ENCODE results near the gene EPS8L3.
A peak's percentile ranks its signal among the peaks of the same experiment; 100 is the strongest.

EPS8L3 gene, protein sequence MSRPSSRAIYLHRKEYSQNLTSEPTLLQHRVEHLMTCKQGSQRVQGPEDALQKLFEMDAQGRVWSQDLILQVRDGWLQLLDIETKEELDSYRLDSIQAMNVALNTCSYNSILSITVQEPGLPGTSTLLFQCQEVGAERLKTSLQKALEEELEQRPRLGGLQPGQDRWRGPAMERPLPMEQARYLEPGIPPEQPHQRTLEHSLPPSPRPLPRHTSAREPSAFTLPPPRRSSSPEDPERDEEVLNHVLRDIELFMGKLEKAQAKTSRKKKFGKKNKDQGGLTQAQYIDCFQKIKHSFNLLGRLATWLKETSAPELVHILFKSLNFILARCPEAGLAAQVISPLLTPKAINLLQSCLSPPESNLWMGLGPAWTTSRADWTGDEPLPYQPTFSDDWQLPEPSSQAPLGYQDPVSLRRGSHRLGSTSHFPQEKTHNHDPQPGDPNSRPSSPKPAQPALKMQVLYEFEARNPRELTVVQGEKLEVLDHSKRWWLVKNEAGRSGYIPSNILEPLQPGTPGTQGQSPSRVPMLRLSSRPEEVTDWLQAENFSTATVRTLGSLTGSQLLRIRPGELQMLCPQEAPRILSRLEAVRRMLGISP

DNA sequence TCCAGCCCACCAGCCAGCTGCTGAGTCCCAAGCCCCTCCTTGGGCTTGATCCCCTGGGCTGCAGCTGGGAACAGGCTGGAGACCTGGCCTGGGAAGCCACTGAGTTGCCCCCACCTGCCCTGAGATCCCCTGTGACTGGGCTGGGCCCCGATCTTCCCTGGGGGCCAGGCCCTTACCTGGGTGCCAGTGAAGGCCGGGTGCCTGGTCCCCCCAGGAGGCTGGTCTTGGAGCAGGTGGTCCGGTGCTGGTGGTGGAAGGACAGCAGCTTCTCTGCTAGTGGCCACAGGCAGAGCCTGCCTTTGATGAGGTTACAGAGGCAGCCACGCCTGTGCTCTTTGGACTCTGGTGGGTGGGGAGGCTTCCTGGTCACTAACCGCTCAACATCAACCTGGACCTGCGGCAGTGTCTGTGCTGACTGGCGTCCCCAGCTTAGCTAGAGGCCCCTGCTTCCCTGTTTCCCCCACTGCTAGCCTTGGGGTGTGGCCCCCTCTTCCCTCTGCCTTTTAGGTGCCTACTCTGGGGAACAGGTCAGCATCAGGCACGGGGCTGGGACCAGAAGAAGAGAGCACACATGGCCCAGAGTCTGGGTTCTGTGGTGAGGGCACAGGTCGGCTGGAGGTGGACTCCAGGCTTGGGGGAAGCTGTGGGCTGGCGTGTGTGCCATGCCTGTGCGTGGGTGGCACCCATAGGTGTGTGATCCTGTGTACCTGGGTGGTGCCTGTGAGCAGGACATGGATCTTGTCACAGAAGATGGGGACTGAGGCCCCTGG lies at the start of gene EPS8L3:
Gene EPS8L3 (minus strand): TSS at position 278 of the 770 bp plus-strand sequence. CDS start 2,174 bp downstream, outside the sequence.
- Histone ChIP-seq H3K4me1 (ENCODE audit: control insufficient read depth, insufficient read depth, low read length) (no peaks in the 10 kb centered on the region), H3K27me3 (replicated peaks; ENCODE audit: control insufficient read depth, insufficient read depth, low read length) (peaks cover 4% of the 10 kb centered on the region), H3K9me3 (ENCODE audit: control insufficient read depth, low read length) (no peaks in the 10 kb centered on the region), H3K9ac (ENCODE audit: low read length) (no peak within 1 kb of the TSS), H3K4me3 (ENCODE audit: low read length) (no peak within 1 kb of the TSS), H3K36me3 (ENCODE audit: control insufficient read depth, insufficient read depth, low read length, severe bottlenecking) (no peaks in the 10 kb centered on the region)
- DNase-seq (ENCODE audit: low read depth) = no peak

DNA sequence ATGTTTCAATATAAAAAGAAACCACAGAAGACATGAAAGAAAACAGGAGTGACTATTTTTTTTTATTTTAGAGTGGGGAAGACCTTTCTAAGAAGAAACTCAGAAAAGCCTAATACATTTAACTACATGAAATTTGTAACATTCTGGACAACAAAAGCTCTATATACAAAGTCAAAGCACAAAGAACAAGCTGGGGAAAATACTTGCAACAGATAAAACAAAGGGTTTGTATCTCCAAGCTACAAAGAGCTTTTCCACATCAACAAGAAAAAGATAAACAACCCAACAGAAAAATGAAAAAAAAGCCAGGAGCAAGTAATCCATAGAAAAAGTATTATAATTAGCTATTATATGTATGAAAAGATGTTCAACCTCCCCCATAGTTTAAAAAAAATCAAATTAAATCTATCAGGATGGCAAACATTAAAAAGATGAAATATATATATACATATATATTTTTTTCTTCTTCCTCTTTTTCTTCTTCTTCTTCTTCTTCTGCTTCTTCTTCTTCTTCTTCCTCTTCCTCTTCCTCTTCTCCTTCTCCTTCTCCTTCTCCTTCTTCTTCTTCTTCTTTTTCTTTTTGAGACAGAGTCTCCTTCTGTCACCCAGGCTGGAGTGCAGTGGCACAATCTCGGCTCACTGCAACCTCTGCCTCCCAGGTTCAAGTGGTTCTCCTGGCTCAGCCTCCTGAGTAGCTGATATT lies 49.1 kb upstream of the EPS8L3 start:
- Histone ChIP-seq H3K4me3 (ENCODE audit: low read length) (no peak overlapping the region), H3K4me1 (ENCODE audit: control insufficient read depth, insufficient read depth, low read length) (peaks cover 37% of the 10 kb centered on the region), H3K9me3 (ENCODE audit: control insufficient read depth, low read length) (peaks cover 2% of the 10 kb centered on the region), H3K27me3 (replicated peaks; ENCODE audit: control insufficient read depth, insufficient read depth, low read length) (no peaks in the 10 kb centered on the region), H3K9ac (ENCODE audit: low read length) (no peak overlapping the region), H3K36me3 (ENCODE audit: control insufficient read depth, insufficient read depth, low read length, severe bottlenecking) (no peaks in the 10 kb centered on the region)
- DNase-seq (ENCODE audit: low read depth) = no peak

DNA sequence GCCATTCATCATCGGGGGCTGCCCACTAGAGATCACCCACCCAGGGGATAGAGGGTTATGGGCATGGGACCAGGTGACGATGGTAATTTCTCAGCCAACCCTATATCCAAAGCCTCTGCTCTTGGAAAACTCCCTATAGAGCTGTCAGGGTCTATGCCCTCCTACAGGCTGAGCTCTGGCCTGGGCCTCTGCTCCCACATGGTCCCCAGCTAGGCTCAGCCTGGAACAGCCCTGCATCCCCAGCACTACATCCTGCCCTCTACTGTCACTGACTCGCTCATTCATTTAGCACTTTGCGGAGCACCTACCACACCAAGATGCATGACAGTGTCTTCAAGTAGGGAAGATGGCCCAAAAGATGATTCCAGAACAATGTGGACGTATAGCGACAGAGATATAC lies 45.0 kb upstream of the EPS8L3 start:
- Histone ChIP-seq H3K36me3 (ENCODE audit: control insufficient read depth, insufficient read depth, low read length, severe bottlenecking) (no peaks in the 10 kb centered on the region), H3K27me3 (replicated peaks; ENCODE audit: control insufficient read depth, insufficient read depth, low read length) (no peaks in the 10 kb centered on the region), H3K9ac (ENCODE audit: low read length) (no peak overlapping the region), H3K9me3 (ENCODE audit: control insufficient read depth, low read length) (no peaks in the 10 kb centered on the region), H3K4me1 (ENCODE audit: control insufficient read depth, insufficient read depth, low read length) (peaks cover 33% of the 10 kb centered on the region), H3K4me3 (ENCODE audit: low read length) (no peak overlapping the region)
- no peak for DNase-seq (ENCODE audit: low read depth)

DNA sequence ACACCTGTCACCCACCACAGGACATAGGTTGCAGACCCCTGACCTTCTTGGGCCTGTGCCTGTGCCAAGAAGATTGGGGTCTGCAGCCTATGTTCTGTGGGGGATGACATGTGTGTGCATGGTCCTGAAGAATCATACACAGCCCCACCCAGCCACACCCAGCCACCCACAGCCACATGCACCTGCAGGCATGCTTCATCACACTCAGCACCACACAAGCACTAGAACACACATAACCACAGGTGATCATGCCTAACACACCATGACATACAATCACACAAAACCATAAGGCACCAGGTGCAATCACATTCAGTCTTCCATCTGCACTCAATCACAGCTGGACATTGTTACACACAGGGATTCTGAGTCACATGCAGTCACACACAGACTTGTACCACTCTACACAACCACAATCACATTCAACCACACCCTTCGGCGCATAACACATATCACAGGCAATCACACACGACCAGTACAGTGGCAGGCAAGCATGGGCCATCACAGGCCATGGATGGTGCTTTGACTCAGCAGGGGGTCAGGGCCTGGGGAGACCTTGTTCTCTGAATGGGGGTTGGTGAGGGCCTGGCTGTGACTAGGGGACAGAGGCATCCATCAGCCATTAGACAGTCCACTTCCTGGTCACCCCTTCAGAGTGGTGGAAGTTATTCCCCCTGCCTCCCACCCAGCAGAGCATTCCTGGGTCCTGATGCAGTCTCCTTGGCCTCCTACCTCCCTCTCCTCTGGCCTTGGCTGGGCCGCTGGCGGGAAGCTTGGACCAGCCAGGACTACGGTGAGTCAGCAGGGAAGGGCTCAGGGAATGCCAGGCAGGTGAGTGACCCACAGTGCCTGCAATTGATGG lies 44.3 kb upstream of the EPS8L3 start:
- H3K4me1 ChIP-seq (ENCODE audit: control insufficient read depth, insufficient read depth, low read length) = peaks cover 35% of the 10 kb centered on the region
- no peak overlapping the region for H3K9ac ChIP-seq (ENCODE audit: low read length)
- no peaks in the 10 kb centered on the region for H3K27me3 ChIP-seq (replicated peaks; ENCODE audit: control insufficient read depth, insufficient read depth, low read length)
- no peaks in the 10 kb centered on the region for H3K9me3 ChIP-seq (ENCODE audit: control insufficient read depth, low read length)
- DNase-seq (ENCODE audit: low read depth) = no peak
- no peaks in the 10 kb centered on the region for H3K36me3 ChIP-seq (ENCODE audit: control insufficient read depth, insufficient read depth, low read length, severe bottlenecking)
- H3K4me3 ChIP-seq (ENCODE audit: low read length) = no peak overlapping the region

DNA sequence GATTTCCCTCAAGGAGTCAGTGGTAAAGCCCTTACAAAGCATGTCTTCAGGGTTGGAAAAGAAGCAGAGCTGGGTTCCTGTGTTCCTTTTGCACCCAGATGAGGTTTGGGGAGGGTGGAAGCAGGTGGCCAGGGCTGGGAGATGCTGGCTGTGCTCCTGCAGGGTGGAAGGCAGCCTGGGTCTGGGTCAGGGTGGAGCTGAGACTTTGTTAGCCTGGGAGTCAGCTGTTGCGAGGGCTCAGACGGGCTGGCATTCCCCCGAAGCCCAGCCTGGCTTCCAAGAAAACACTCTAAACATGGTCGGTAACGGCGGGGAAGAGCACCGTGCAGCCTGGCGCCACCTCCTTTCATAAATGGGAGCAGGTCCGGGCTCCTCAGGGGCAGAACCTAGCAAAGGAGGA lies 43.7 kb upstream of the EPS8L3 start:
- Histone ChIP-seq H3K9ac (ENCODE audit: low read length) (peak overlapping the region; percentile 51), H3K27me3 (replicated peaks; ENCODE audit: control insufficient read depth, insufficient read depth, low read length) (no peaks in the 10 kb centered on the region), H3K36me3 (ENCODE audit: control insufficient read depth, insufficient read depth, low read length, severe bottlenecking) (no peaks in the 10 kb centered on the region), H3K4me1 (ENCODE audit: control insufficient read depth, insufficient read depth, low read length) (peaks cover 40% of the 10 kb centered on the region), H3K4me3 (ENCODE audit: low read length) (no peak overlapping the region), H3K9me3 (ENCODE audit: control insufficient read depth, low read length) (no peaks in the 10 kb centered on the region)
- DNase-seq (ENCODE audit: low read depth) = no peak

DNA sequence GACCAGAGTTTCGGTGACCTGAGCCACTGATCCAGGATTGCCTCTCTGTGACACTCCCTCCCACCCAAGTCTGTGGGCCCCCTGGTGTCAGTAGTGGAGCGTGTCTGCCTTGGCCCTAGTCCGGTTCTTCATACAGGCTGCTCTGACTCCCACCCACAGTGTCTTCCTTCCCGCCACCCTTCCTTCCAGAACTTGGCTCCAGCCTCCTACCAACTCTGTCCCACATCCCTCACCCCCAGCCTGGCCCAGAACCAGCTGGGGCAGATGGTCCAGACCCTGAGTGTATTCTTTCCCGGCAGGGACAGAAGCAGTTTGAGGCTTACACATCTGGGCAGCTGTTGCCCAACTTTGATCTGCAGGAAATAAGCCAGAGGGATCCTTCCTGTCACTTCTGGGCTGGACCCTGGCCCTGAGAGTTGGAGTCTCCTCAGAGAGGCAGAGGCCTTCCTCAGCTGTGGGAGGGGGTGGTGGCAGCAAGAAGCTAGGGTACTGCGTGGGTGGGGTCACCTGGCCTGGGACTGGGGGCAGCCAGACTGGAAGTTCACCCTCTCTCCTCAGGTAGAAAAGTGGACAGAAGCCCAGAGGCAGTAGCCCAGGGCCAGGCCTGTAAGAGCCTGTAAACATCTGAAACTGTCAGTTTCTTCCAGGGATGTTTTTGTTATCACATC lies 43.1 kb upstream of the EPS8L3 start:
- DNase-seq (ENCODE audit: low read depth) = no peak
- H3K36me3 ChIP-seq (ENCODE audit: control insufficient read depth, insufficient read depth, low read length, severe bottlenecking) = no peaks in the 10 kb centered on the region
- H3K9ac ChIP-seq (ENCODE audit: low read length) = peak overlapping the region; percentile 51
- no peaks in the 10 kb centered on the region for H3K27me3 ChIP-seq (replicated peaks; ENCODE audit: control insufficient read depth, insufficient read depth, low read length)
- no peaks in the 10 kb centered on the region for H3K9me3 ChIP-seq (ENCODE audit: control insufficient read depth, low read length)
- H3K4me3 ChIP-seq (ENCODE audit: low read length) = no peak overlapping the region
- peaks cover 40% of the 10 kb centered on the region for H3K4me1 ChIP-seq (ENCODE audit: control insufficient read depth, insufficient read depth, low read length)

DNA sequence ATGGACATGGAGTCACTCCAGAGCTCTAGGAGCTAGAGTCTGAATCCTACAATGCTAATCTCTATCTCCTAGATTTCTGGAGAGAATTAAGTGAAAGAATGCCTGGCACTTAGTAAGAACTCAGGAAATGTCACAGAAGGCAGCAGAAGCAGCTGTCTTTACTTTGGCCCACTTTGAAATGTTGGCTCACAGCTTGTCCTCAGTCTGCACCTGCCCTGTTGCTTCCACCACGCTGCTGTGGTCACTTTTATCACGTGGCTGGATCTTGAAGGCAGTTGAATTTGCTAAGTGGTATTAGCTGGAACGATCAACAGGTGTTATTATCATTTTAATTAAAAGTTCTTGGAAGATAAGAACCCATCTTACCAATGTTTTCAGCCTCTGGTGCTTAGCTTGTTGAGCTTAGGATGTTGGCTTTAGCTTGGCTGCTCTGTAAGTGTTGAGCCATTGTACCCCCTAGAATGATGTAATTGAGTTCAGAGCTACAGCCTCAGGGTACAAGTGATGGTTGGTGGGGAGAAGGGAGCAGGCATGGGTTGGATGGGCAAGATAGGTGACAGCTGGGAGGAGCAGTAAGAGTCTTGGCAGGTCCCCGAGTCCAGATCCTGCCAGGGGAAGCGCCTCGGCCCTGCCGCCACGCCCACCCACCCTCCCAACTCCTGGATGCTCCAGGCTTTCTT lies 41.9 kb upstream of the EPS8L3 start:
- Histone ChIP-seq H3K36me3 (ENCODE audit: control insufficient read depth, insufficient read depth, low read length, severe bottlenecking) (no peaks in the 10 kb centered on the region), H3K9ac (ENCODE audit: low read length) (no peak overlapping the region), H3K9me3 (ENCODE audit: control insufficient read depth, low read length) (no peaks in the 10 kb centered on the region), H3K4me3 (ENCODE audit: low read length) (no peak overlapping the region), H3K27me3 (replicated peaks; ENCODE audit: control insufficient read depth, insufficient read depth, low read length) (no peaks in the 10 kb centered on the region), H3K4me1 (ENCODE audit: control insufficient read depth, insufficient read depth, low read length) (peaks cover 40% of the 10 kb centered on the region)
- DNase-seq (ENCODE audit: low read depth) = peak; percentile 43

DNA sequence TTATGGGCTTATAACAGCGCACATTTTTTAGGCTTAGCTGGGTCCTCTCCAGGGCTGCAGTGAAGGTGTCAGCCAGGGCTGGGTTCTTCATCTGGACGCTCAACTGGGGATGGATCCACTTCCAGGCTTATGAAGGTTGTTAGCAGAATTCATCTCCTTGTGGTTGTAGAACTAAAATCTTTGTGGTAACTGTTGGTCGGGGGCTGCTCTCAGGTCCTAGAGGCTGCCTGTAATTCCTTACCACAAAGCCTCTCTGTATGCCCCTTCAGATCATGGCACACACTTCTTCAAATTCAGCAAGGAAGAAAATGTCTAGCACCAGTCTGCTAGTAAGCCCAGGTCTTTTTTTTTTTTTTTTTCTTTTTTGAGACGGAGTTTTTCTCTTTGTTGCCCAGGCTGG lies 40.9 kb upstream of the EPS8L3 start:
- H3K27me3 ChIP-seq (replicated peaks; ENCODE audit: control insufficient read depth, insufficient read depth, low read length) = no peaks in the 10 kb centered on the region
- H3K36me3 ChIP-seq (ENCODE audit: control insufficient read depth, insufficient read depth, low read length, severe bottlenecking) = no peaks in the 10 kb centered on the region
- DNase-seq (ENCODE audit: low read depth) = no peak
- H3K4me1 ChIP-seq (ENCODE audit: control insufficient read depth, insufficient read depth, low read length) = peaks cover 40% of the 10 kb centered on the region
- no peak overlapping the region for H3K4me3 ChIP-seq (ENCODE audit: low read length)
- no peak overlapping the region for H3K9ac ChIP-seq (ENCODE audit: low read length)
- no peaks in the 10 kb centered on the region for H3K9me3 ChIP-seq (ENCODE audit: control insufficient read depth, low read length)

DNA sequence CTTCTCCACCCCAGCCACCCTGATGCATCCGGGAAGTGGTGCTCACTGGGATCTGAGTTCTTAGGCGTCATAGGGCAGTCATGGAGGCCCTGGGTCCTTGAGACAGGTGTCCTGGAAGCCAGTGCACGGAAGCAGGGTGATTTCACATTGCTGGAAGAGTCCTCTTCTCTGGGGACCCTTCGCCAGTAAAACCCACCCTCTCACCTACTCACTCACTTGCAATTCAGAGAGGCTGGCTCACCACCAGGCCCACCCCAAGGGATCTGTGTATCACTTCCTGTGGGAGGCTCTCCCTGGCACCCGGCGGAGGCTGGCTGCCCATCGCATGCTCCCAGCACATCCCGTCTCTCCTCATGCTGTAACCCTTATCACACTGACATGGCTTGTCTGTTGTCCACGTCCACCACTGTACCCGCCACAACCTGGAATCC lies 40.2 kb upstream of the EPS8L3 start:
- H3K9me3 ChIP-seq (ENCODE audit: control insufficient read depth, low read length) = no peaks in the 10 kb centered on the region
- no peak overlapping the region for H3K9ac ChIP-seq (ENCODE audit: low read length)
- peaks cover 40% of the 10 kb centered on the region for H3K4me1 ChIP-seq (ENCODE audit: control insufficient read depth, insufficient read depth, low read length)
- H3K36me3 ChIP-seq (ENCODE audit: control insufficient read depth, insufficient read depth, low read length, severe bottlenecking) = no peaks in the 10 kb centered on the region
- DNase-seq (ENCODE audit: low read depth) = no peak
- no peak overlapping the region for H3K4me3 ChIP-seq (ENCODE audit: low read length)
- H3K27me3 ChIP-seq (replicated peaks; ENCODE audit: control insufficient read depth, insufficient read depth, low read length) = no peaks in the 10 kb centered on the region

Measured in adipocyte (in vitro differentiated cells).